PC-3 (cell line): Measurements from ENCODE around the gene ANKFN1.

Experiments used
- EZH2phosphoT487 ChIP-seq: fragments of 300-600 bp; sonication (generic); IDR thresholded peaks from 2 replicates; pipeline ENCODE4 v1.6.1; 2018; ENCODE audit warnings: mild to moderate bottlenecking, antibody characterized with exemption, low read length, borderline replicate concordance
- TF ChIP-seq, protein P1 (sequence below): fragments of 300-600 bp; sonication (generic); conservative IDR thresholded peaks from 2 replicates; pipeline ENCODE4 v1.5.1; 2017; ENCODE audit warnings: antibody characterized with exemption, low read depth, mild to moderate bottlenecking, low read length

DNA sequence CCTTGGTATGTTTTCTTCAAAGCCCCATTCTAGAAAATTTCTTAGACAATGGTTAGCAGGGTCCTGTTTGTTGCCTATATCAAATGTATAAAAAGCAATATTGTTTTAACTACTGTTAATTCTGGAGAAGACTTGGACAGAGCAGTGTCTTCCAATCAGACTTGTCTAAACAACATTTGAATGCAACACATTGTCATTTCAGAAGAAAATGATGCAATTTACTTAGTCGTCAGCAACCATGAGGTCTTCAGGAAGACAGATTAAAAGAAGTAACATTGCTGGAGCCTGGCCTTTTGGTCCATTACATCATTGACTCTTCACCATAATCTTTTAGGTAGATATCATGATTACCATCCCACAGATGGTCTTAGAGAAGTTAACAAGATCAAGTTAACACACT is 94.5 kb downstream of the ANKFN1 start:
- TF ChIP-seq, protein P1, sequence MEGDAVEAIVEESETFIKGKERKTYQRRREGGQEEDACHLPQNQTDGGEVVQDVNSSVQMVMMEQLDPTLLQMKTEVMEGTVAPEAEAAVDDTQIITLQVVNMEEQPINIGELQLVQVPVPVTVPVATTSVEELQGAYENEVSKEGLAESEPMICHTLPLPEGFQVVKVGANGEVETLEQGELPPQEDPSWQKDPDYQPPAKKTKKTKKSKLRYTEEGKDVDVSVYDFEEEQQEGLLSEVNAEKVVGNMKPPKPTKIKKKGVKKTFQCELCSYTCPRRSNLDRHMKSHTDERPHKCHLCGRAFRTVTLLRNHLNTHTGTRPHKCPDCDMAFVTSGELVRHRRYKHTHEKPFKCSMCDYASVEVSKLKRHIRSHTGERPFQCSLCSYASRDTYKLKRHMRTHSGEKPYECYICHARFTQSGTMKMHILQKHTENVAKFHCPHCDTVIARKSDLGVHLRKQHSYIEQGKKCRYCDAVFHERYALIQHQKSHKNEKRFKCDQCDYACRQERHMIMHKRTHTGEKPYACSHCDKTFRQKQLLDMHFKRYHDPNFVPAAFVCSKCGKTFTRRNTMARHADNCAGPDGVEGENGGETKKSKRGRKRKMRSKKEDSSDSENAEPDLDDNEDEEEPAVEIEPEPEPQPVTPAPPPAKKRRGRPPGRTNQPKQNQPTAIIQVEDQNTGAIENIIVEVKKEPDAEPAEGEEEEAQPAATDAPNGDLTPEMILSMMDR, result no peak
- TF ChIP-seq EZH2phosphoT487, result no peak
